CD4-positive, alpha-beta T cell treated with Interleukin-15 for 4 hours (primary cell): ENCODE results near the gene HNRNPUL1.

Source experiments
- DNase-seq: peaks from one replicate; pipeline ENCODE4 v3.0.0-alpha.2; 2020; ENCODE audit warnings: low spot score

HNRNPUL1 gene

GRCh38 chr19:41234512-41235168 is 29.5 kb upstream of the HNRNPUL1 start:
- no peak for DNase-seq

- no peak for DNase-seq
Measured at GRCh38 chr19:41235480-41235879, 28.7 kb upstream of the HNRNPUL1 start.

GRCh38 chr19:41238244-41238643 is 25.9 kb upstream of the HNRNPUL1 start:
- no peak for DNase-seq

GRCh38 chr19:41239363-41239762 is 24.8 kb upstream of the HNRNPUL1 start:
- DNase-seq: no peak

GRCh38 chr19:41239961-41240574 is 24.1 kb upstream of the HNRNPUL1 start:
- DNase-seq: no peak

- no peak for DNase-seq
Measured at GRCh38 chr19:41241859-41242258, 22.3 kb upstream of the HNRNPUL1 start.

GRCh38 chr19:41244117-41244516 is 20.1 kb upstream of the HNRNPUL1 start:
- no peak for DNase-seq

GRCh38 chr19:41245843-41246242 is 18.3 kb upstream of the HNRNPUL1 start:
- no peak for DNase-seq

- no peak for DNase-seq
Measured at GRCh38 chr19:41248895-41249294, 15.3 kb upstream of the HNRNPUL1 start.

- DNase-seq: no peak
Measured at GRCh38 chr19:41249707-41250423, 14.3 kb upstream of the HNRNPUL1 start.

GRCh38 chr19:41253660-41254059 is 10.5 kb upstream of the HNRNPUL1 start:
- no peak for DNase-seq

- DNase-seq: no peak
Measured at GRCh38 chr19:41255171-41255570, 9.0 kb upstream of the HNRNPUL1 start.

GRCh38 chr19:41261474-41262190 is 2.5 kb upstream of the HNRNPUL1 start:
- DNase-seq: no peak

GRCh38 chr19:41263042-41263849 is 926 bp upstream of the HNRNPUL1 start:
- DNase-seq: peak; percentile 80

- peak; percentile 27 for DNase-seq
Measured at GRCh38 chr19:41264581-41265394, 616 bp downstream of the HNRNPUL1 start.

- no peak for DNase-seq
Measured at GRCh38 chr19:41265395-41266153, 1.4 kb downstream of the HNRNPUL1 start.

GRCh38 chr19:41269055-41269454 is 4.9 kb downstream of the HNRNPUL1 start:
- DNase-seq: no peak

GRCh38 chr19:41269571-41269970 is 5.4 kb downstream of the HNRNPUL1 start:
- no peak for DNase-seq

- no peak for DNase-seq
Measured at GRCh38 chr19:41273076-41273475, 8.9 kb downstream of the HNRNPUL1 start.

GRCh38 chr19:41274802-41275201 is 10.6 kb downstream of the HNRNPUL1 start:
- no peak for DNase-seq
